ENCODE measurements around the gene ATP1B4. TPM values are rescaled to one million over a fixed set of nuclear protein-coding genes. Genes with fewer than 3 reads are reported as not detected.

Gene ATP1B4
- total RNA-seq, result under 1 TPM; 0.11 to 0.20 TPM
- under 1 TPM; 0.11 to 0.48 TPM for polyA plus RNA-seq (ENCODE audit: insufficient read length in 2 of 2)
- long read RNA-seq, donor 1, result 0 reads
- long read RNA-seq, donor 2, result 0 reads
- long read RNA-seq, donor 3, result 0 reads
- long read RNA-seq, donor 4, result 0 reads

GRCh38 chrX:120361764-120362305, at the start of gene ATP1B4:
TSS of gene ATP1B4 (plus strand) at chrX:120362089. CDS start at chrX:120362169, 80 bp downstream.
- Histone ChIP-seq H3K4me1 (ENCODE audit: control insufficient read depth, insufficient read depth, low read length) (peaks cover 10% of the 10 kb centered on the region), H3K9me3 (ENCODE audit: control insufficient read depth, insufficient read depth, low read length) (no peaks in the 10 kb centered on the region), H3K4me3 (ENCODE audit: low read depth, low read length) (no peak within 1 kb of the TSS), H3K36me3 (ENCODE audit: control insufficient read depth, insufficient read depth, low read length) (no peaks in the 10 kb centered on the region), H3K27ac (ENCODE audit: low read depth, low read length) (no peak within 1 kb of the TSS), H3K27me3 (ENCODE audit: control insufficient read depth, insufficient read depth, low read length) (no peaks in the 10 kb centered on the region)
- 68% methylated on average over 3 of the region's 9 CpGs for WGBS (ENCODE audit: insufficient coverage)
- DNase-seq (ENCODE audit: low read depth in 4 of 6, low spot score in 6 of 6), result no peak

DNA sequence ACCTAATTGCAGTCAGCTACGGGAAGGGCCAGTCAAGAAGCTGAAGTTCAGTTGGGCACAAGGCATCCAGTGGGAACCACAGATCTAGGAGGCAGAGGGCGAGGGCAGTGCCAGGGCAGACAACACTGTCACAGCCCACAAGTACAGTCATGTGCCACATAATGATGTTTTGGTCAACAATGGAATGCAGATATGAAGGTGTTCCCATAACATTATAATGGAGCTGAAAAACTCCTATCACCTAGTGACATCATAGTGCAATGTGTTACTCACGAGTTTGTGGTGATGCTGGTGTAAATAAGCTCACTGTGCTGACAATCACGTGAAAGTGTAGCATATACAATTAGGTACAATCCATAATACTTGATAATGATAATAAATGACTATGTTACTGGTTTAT, 46.1 kb upstream of the ATP1B4 start:
- no peak overlapping the region for H3K4me3 ChIP-seq (ENCODE audit: low read depth, low read length)
- H3K36me3 ChIP-seq (ENCODE audit: control insufficient read depth, insufficient read depth, low read length), result no peaks in the 10 kb centered on the region
- no peak for DNase-seq (ENCODE audit: low read depth in 4 of 6, low spot score in 6 of 6)
- no peak overlapping the region for H3K27ac ChIP-seq (ENCODE audit: low read depth, low read length)
- 30% methylated on average over 1 of the region's 4 CpGs for WGBS (ENCODE audit: insufficient coverage)
- H3K9me3 ChIP-seq (ENCODE audit: control insufficient read depth, insufficient read depth, low read length), result no peaks in the 10 kb centered on the region
- H3K27me3 ChIP-seq (ENCODE audit: control insufficient read depth, insufficient read depth, low read length), result peaks cover 7% of the 10 kb centered on the region
- peaks cover 9% of the 10 kb centered on the region for H3K4me1 ChIP-seq (ENCODE audit: control insufficient read depth, insufficient read depth, low read length)

DNA sequence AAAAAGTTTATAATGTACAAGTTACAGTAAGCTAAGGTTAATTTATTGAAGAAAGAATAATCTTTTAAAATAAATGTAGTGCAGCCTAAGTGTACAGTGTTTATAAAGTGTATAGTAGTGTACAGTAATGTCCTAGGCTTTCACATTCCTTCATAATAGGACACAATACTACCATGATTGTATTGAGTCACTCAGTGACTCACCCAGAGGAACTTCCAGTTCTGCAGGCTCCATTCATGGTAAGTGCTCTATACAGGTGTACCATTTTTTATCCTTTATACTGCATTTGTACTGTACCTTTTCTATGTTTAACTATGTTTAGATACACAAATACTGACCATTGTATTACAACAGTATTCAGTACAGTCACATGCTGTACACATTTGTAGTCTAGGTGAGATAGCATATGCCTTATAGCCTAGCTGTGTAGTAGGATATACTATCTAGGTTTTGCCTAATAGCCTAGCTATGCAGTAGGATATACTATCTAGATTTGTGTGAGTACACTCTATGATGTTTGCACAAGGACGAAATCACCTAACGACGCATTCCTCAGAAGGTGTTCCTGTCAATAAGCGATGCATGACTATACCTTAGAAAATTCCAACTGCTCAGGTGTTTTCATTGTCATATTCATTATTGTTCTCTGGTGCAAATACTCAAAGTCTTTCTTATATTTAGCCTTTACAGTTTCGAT, 45.2 kb upstream of the ATP1B4 start:
- 68% methylated on average over 4 of the region's 5 CpGs for WGBS (ENCODE audit: insufficient coverage)
- no peak overlapping the region for H3K4me3 ChIP-seq (ENCODE audit: low read depth, low read length)
- H3K27me3 ChIP-seq (ENCODE audit: control insufficient read depth, insufficient read depth, low read length), result peaks cover 7% of the 10 kb centered on the region

GRCh38 chrX:120318411-120318810, 43.5 kb upstream of the ATP1B4 start:
- H3K27ac ChIP-seq (ENCODE audit: low read depth, low read length), result no peak overlapping the region
- H3K9me3 ChIP-seq (ENCODE audit: control insufficient read depth, insufficient read depth, low read length), result no peaks in the 10 kb centered on the region
- no peak for DNase-seq (ENCODE audit: low read depth in 4 of 6, low spot score in 6 of 6)
- H3K4me3 ChIP-seq (ENCODE audit: low read depth, low read length), result no peak overlapping the region
- no peaks in the 10 kb centered on the region for H3K4me1 ChIP-seq (ENCODE audit: control insufficient read depth, insufficient read depth, low read length)
- H3K36me3 ChIP-seq (ENCODE audit: control insufficient read depth, insufficient read depth, low read length), result no peaks in the 10 kb centered on the region
- WGBS (ENCODE audit: insufficient coverage), result no CpG with 5 or more reads among the region's 4 CpGs
- peaks cover 7% of the 10 kb centered on the region for H3K27me3 ChIP-seq (ENCODE audit: control insufficient read depth, insufficient read depth, low read length)

More for the DNA sequence above, 45.2 kb upstream of the ATP1B4 start:
- no peak for DNase-seq (ENCODE audit: low read depth in 4 of 6, low spot score in 6 of 6)
- Histone ChIP-seq H3K4me1 (ENCODE audit: control insufficient read depth, insufficient read depth, low read length) (no peaks in the 10 kb centered on the region), H3K9me3 (ENCODE audit: control insufficient read depth, insufficient read depth, low read length) (no peaks in the 10 kb centered on the region), H3K36me3 (ENCODE audit: control insufficient read depth, insufficient read depth, low read length) (no peaks in the 10 kb centered on the region), H3K27ac (ENCODE audit: low read depth, low read length) (no peak overlapping the region)

GRCh38 chrX:120321520-120322281, 40.2 kb upstream of the ATP1B4 start:
- H3K27me3 ChIP-seq (ENCODE audit: control insufficient read depth, insufficient read depth, low read length), result peaks cover 5% of the 10 kb centered on the region
- peak in 1 of 6 donors; percentile 32 for DNase-seq (ENCODE audit: low read depth in 4 of 6, low spot score in 6 of 6)
- WGBS (ENCODE audit: insufficient coverage), result 52% methylated on average over 3 of the region's 4 CpGs
- H3K4me1 ChIP-seq (ENCODE audit: control insufficient read depth, insufficient read depth, low read length), result no peaks in the 10 kb centered on the region
- H3K36me3 ChIP-seq (ENCODE audit: control insufficient read depth, insufficient read depth, low read length), result no peaks in the 10 kb centered on the region
- no peaks in the 10 kb centered on the region for H3K9me3 ChIP-seq (ENCODE audit: control insufficient read depth, insufficient read depth, low read length)
- H3K27ac ChIP-seq (ENCODE audit: low read depth, low read length), result no peak overlapping the region
- no peak overlapping the region for H3K4me3 ChIP-seq (ENCODE audit: low read depth, low read length)

DNA sequence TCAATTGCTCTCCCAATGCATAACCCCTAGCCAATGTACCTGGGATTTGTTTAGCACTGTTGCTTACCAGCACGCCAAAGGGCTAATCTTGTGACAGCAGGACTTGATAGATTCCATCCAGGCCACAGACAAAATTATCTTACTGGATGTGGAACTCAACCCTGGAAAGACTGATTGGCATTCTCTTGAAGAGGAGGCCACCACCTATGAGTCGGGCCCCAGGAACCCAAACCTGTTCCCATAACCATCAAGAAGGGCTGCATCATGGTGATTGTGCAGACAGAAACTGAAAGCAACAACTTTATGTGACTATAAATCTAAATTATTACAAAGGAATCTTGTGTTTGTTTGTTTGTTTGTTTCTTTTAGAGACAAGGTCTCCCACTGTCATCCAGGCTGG, 30.8 kb upstream of the ATP1B4 start:
- Histone ChIP-seq H3K9me3 (ENCODE audit: control insufficient read depth, insufficient read depth, low read length) (no peaks in the 10 kb centered on the region), H3K4me1 (ENCODE audit: control insufficient read depth, insufficient read depth, low read length) (no peaks in the 10 kb centered on the region), H3K27me3 (ENCODE audit: control insufficient read depth, insufficient read depth, low read length) (no peaks in the 10 kb centered on the region), H3K36me3 (ENCODE audit: control insufficient read depth, insufficient read depth, low read length) (no peaks in the 10 kb centered on the region), H3K4me3 (ENCODE audit: low read depth, low read length) (no peak overlapping the region), H3K27ac (ENCODE audit: low read depth, low read length) (no peak overlapping the region)
- 63% methylated on average over 1 of the region's 2 CpGs for WGBS (ENCODE audit: insufficient coverage)
- no peak for DNase-seq (ENCODE audit: low read depth in 4 of 6, low spot score in 6 of 6)

DNA sequence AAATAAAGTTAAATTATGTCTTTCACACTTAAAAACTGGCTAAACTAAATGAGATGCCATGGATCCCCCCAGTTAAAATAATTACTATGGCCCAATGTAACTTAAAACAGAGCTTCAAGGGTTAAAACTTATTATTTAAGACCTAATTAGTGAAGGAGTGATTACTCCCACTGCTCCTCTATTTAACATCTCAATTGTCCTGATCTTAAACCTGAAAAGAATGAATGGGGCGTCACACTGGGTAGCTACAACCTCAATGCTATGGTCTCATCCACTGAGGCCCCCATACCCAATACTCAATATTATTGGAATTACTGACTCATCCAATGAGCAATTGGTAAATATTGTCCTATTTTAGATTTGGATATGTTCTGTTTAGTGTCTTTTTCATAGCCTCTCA, 29.5 kb upstream of the ATP1B4 start:
- Histone ChIP-seq H3K9me3 (ENCODE audit: control insufficient read depth, insufficient read depth, low read length) (peaks cover 3% of the 10 kb centered on the region), H3K4me1 (ENCODE audit: control insufficient read depth, insufficient read depth, low read length) (no peaks in the 10 kb centered on the region), H3K27ac (ENCODE audit: low read depth, low read length) (no peak overlapping the region), H3K27me3 (ENCODE audit: control insufficient read depth, insufficient read depth, low read length) (no peaks in the 10 kb centered on the region), H3K36me3 (ENCODE audit: control insufficient read depth, insufficient read depth, low read length) (no peaks in the 10 kb centered on the region), H3K4me3 (ENCODE audit: low read depth, low read length) (no peak overlapping the region)
- no CpG with 5 or more reads among the region's 1 CpG for WGBS (ENCODE audit: insufficient coverage)
- DNase-seq (ENCODE audit: low read depth in 4 of 6, low spot score in 6 of 6), result no peak

- WGBS (ENCODE audit: insufficient coverage), result no CpG with 5 or more reads among the region's 2 CpGs
- Histone ChIP-seq H3K36me3 (ENCODE audit: control insufficient read depth, insufficient read depth, low read length) (no peaks in the 10 kb centered on the region), H3K4me1 (ENCODE audit: control insufficient read depth, insufficient read depth, low read length) (no peaks in the 10 kb centered on the region), H3K27me3 (ENCODE audit: control insufficient read depth, insufficient read depth, low read length) (no peaks in the 10 kb centered on the region), H3K4me3 (ENCODE audit: low read depth, low read length) (no peak overlapping the region), H3K27ac (ENCODE audit: low read depth, low read length) (no peak overlapping the region), H3K9me3 (ENCODE audit: control insufficient read depth, insufficient read depth, low read length) (peaks cover 3% of the 10 kb centered on the region)
- no peak for DNase-seq (ENCODE audit: low read depth in 4 of 6, low spot score in 6 of 6)
Measured at GRCh38 chrX:120334151-120334550, 27.7 kb upstream of the ATP1B4 start.

DNA sequence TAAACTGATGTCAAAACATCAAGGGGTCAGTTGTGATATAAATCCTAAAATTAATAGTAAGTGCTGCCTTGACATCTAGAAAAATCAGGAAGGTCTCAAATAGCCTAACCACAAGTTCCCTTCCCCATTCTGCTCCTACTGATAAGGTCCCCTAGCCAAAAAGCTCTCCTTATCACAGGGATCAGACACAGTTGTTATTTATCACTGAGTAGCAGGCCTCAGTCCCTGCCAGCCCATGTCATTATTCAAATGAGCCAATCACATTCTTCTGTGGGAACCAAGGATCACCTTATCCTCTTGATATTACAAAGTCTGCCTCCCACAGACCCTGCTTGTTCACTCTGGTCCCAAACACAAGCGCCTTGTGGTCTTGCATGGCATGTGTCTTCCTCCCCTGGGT, 27.3 kb upstream of the ATP1B4 start:
- H3K4me3 ChIP-seq (ENCODE audit: low read depth, low read length), result no peak overlapping the region
- H3K4me1 ChIP-seq (ENCODE audit: control insufficient read depth, insufficient read depth, low read length), result no peaks in the 10 kb centered on the region
- no CpG with 5 or more reads among the region's 1 CpG for WGBS (ENCODE audit: insufficient coverage)
- H3K27me3 ChIP-seq (ENCODE audit: control insufficient read depth, insufficient read depth, low read length), result no peaks in the 10 kb centered on the region
- no peak for DNase-seq (ENCODE audit: low read depth in 4 of 6, low spot score in 6 of 6)
- peaks cover 3% of the 10 kb centered on the region for H3K9me3 ChIP-seq (ENCODE audit: control insufficient read depth, insufficient read depth, low read length)
- H3K27ac ChIP-seq (ENCODE audit: low read depth, low read length), result no peak overlapping the region
- no peaks in the 10 kb centered on the region for H3K36me3 ChIP-seq (ENCODE audit: control insufficient read depth, insufficient read depth, low read length)
